Body of pancreas (tissue), 4 donors: Measurements from ENCODE around the gene NEDD4.

Experiments used
- CTCF ChIP-seq, 7 experiments: fragments of 450-650 bp in 4 of 7; fragments of 200-600 bp in 3 of 7; sonication (generic) in 3 of 7; IDR thresholded peaks; one replicate each; pipeline ENCODE4 v1.5.1; 2016 to 2019; ENCODE audit warnings: antibody characterized with exemption in 7 of 7
- POLR2A ChIP-seq, 3 donors: fragments of 450-650 bp; IDR thresholded peaks; one replicate each; pipeline ENCODE4 v1.6.1; 2016; ENCODE audit warnings: antibody characterized with exemption in 3 of 3, mild to moderate bottlenecking in 2 of 3

- TF ChIP-seq POLR2A (IDR thresholded peaks at IDR 0.05) (no peak), CTCF (IDR thresholded peaks at IDR 0.05) (no peak)
Measured at GRCh38 chr15:55893852-55894251, 99.6 kb downstream of the NEDD4 start.
